PC-3 (cell line): ENCODE results near the gene APOL4.

Source experiments
- CTCF ChIP-seq: fragments of 300-600 bp; sonication (generic); conservative IDR thresholded peaks from 2 replicates; pipeline ENCODE4 v1.5.1; 2017; ENCODE audit warnings: antibody characterized with exemption, low read depth, mild to moderate bottlenecking, low read length
- EZH2 ChIP-seq: fragments of 300-600 bp; sonication (generic); IDR thresholded peaks from one replicate; pipeline ENCODE4 v1.6.1; 2017; ENCODE audit warnings: antibody characterized with exemption, mild to moderate bottlenecking, low read length; ENCODE audit not compliant: unreplicated experiment
- EZH2phosphoT487 ChIP-seq: fragments of 300-600 bp; sonication (generic); IDR thresholded peaks from 2 replicates; pipeline ENCODE4 v1.6.1; 2018; ENCODE audit warnings: mild to moderate bottlenecking, antibody characterized with exemption, low read length, borderline replicate concordance

- TF ChIP-seq CTCF (peak; percentile 71), EZH2phosphoT487 (no peak), EZH2 (no peak)
Measured at GRCh38 chr22:36194971-36195370, 6.6 kb downstream of the APOL4 start.
